ENCODE results near the gene SSH2. TPM values are rescaled to one million over a fixed set of nuclear protein-coding genes. Genes with fewer than 3 reads are reported as not detected.

Gene SSH2
- total and polyA plus RNA-seq, 4 donors: 7.5 to 14.1 (median 11.2) TPM

DNA sequence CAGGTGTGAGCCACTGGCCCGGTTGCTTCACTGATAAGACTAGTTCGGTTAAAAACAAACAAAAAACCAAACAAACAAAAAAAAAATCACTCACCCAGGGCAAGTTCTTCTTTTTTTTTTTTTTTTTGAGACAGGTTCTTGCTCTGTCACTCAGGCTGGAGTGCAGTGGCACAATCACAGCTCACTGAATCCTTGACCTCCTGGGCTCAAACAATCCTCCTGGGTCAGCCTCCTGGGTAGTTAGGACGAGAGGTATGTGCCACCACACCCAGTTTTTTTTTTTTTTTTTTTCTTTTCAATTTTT, 187.9 kb downstream of the SSH2 start:
- 43% methylated on average over 3 of the region's 3 CpGs for WGBS
- no peak for TF ChIP-seq HNF4A (conservative IDR thresholded peaks at IDR 0.05)
- TF ChIP-seq, protein P1, sequence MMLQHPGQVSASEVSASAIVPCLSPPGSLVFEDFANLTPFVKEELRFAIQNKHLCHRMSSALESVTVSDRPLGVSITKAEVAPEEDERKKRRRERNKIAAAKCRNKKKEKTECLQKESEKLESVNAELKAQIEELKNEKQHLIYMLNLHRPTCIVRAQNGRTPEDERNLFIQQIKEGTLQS (IDR thresholded peaks at IDR 0.05): no peak
- TF ChIP-seq, protein P2, sequence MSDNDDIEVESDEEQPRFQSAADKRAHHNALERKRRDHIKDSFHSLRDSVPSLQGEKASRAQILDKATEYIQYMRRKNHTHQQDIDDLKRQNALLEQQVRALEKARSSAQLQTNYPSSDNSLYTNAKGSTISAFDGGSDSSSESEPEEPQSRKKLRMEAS (IDR thresholded peaks at IDR 0.05): no peak
- no peak for TF ChIP-seq RAD21 (IDR thresholded peaks at IDR 0.05)
- Histone ChIP-seq H3K27ac (ENCODE audit: low read depth in 1 of 2, low read length in 2 of 2) (no peak overlapping the region), H3K9ac (ENCODE audit: low read depth in 1 of 2, low read length in 2 of 2) (no peak overlapping the region), H3K36me3 (ENCODE audit: control insufficient read depth in 4 of 4, insufficient read depth in 3 of 4, low read depth in 1 of 4, low read length in 3 of 4) (no peaks in the 10 kb centered on the region), H3K4me1 (ENCODE audit: control insufficient read depth in 4 of 4, insufficient read depth in 4 of 4, low read length in 3 of 4) (peaks cover 4 to 18% (median 9%) of the 10 kb centered on the region in 4 donors), H3K4me3 (ENCODE audit: low read depth in 1 of 3, low read length in 3 of 3) (no peak overlapping the region), H3K9me3 (ENCODE audit: control insufficient read depth in 4 of 4, low read length in 3 of 4) (no peaks in the 10 kb centered on the region), H3K27me3 (ENCODE audit: control insufficient read depth in 4 of 4, insufficient read depth in 4 of 4, low read length in 3 of 4) (no peaks in the 10 kb centered on the region)
- DNase-seq (ENCODE audit: low spot score): no peak

DNA sequence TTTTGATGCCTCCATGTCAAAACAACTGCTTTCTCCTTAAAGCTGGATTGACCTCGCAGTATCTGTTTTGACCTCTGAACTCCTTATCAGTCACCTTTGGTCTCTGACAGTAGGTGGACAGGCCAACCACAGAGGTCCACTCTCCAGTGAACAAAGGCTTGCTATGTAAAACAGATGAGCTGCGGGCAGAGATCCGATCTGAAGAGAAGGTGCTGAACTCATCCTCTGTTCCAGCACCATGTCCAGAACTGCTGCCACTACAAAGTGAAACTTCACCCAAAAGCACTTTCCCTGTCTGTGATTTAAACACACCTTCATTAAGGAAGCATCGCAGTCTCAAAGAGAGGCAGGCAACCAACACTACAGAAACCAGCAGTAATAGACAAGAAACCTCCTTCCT, 190.0 kb downstream of the SSH2 start:
- no peak overlapping the region for H3K27ac ChIP-seq (ENCODE audit: low read depth in 1 of 2, low read length in 2 of 2)
- peak overlapping the region in 1 of 2 donors; percentile 12 for H3K9ac ChIP-seq (ENCODE audit: low read depth in 1 of 2, low read length in 2 of 2)

DNA sequence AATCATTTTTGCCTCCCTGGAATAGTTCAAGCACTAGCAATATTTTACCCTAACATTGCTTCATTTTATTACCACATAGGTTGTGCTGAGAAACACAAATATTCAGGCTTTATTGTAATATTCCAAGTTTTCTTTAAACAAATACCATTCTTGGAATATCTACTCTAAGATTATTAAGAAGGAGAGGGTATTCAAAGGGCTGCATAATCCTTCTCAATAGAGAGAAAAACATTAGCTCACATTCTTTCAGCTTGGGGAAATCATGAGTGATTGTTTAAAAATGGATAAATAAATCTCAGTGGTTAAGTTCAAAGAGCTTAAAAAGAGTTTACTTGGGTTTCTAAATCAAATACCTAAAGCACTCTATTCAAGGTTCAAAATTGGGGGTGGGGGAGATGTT, 195.4 kb downstream of the SSH2 start:
- Histone ChIP-seq H3K27me3 (ENCODE audit: control insufficient read depth in 4 of 4, insufficient read depth in 4 of 4, low read length in 3 of 4) (no peaks in the 10 kb centered on the region), H3K27ac (ENCODE audit: low read depth in 1 of 2, low read length in 2 of 2) (no peak overlapping the region), H3K9ac (ENCODE audit: low read depth in 1 of 2, low read length in 2 of 2) (no peak overlapping the region), H3K36me3 (ENCODE audit: control insufficient read depth in 4 of 4, insufficient read depth in 3 of 4, low read depth in 1 of 4, low read length in 3 of 4) (no peaks in the 10 kb centered on the region), H3K4me3 (ENCODE audit: low read depth in 1 of 3, low read length in 3 of 3) (no peak overlapping the region), H3K9me3 (ENCODE audit: control insufficient read depth in 4 of 4, low read length in 3 of 4) (no peaks in the 10 kb centered on the region), H3K4me1 (ENCODE audit: control insufficient read depth in 4 of 4, insufficient read depth in 4 of 4, low read length in 3 of 4) (peaks cover 0 to under 1% (median 0%) of the 10 kb centered on the region in 4 donors)
- TF ChIP-seq, protein P2 (IDR thresholded peaks at IDR 0.05): no peak
- TF ChIP-seq EGR1 (IDR thresholded peaks at IDR 0.05; ENCODE audit: low read depth in 2 of 2) (no peak), RXRA (IDR thresholded peaks at IDR 0.05) (no peak), HNF4A (conservative IDR thresholded peaks at IDR 0.05) (no peak), FOXA2 (IDR thresholded peaks at IDR 0.05) (no peak), TAF1 (conservative IDR thresholded peaks at IDR 0.05) (no peak), NR2F2 (IDR thresholded peaks at IDR 0.05) (no peak), HNF4G (IDR thresholded peaks at IDR 0.05) (no peak), RAD21 (IDR thresholded peaks at IDR 0.05) (no peak), YY1 (IDR thresholded peaks at IDR 0.05) (no peak), JUND (IDR thresholded peaks at IDR 0.05) (no peak), FOXA1 (IDR thresholded peaks at IDR 0.05) (no peak), GABPA (IDR thresholded peaks at IDR 0.05 in 1 of 2, conservative IDR thresholded peaks at IDR 0.05 in 1 of 2) (no peak)
- TF ChIP-seq, protein P3, sequence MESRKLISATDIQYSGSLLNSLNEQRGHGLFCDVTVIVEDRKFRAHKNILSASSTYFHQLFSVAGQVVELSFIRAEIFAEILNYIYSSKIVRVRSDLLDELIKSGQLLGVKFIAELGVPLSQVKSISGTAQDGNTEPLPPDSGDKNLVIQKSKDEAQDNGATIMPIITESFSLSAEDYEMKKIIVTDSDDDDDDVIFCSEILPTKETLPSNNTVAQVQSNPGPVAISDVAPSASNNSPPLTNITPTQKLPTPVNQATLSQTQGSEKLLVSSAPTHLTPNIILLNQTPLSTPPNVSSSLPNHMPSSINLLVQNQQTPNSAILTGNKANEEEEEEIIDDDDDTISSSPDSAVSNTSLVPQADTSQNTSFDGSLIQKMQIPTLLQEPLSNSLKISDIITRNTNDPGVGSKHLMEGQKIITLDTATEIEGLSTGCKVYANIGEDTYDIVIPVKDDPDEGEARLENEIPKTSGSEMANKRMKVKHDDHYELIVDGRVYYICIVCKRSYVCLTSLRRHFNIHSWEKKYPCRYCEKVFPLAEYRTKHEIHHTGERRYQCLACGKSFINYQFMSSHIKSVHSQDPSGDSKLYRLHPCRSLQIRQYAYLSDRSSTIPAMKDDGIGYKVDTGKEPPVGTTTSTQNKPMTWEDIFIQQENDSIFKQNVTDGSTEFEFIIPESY (IDR thresholded peaks at IDR 0.05): no peak
- TF ChIP-seq, protein P4, sequence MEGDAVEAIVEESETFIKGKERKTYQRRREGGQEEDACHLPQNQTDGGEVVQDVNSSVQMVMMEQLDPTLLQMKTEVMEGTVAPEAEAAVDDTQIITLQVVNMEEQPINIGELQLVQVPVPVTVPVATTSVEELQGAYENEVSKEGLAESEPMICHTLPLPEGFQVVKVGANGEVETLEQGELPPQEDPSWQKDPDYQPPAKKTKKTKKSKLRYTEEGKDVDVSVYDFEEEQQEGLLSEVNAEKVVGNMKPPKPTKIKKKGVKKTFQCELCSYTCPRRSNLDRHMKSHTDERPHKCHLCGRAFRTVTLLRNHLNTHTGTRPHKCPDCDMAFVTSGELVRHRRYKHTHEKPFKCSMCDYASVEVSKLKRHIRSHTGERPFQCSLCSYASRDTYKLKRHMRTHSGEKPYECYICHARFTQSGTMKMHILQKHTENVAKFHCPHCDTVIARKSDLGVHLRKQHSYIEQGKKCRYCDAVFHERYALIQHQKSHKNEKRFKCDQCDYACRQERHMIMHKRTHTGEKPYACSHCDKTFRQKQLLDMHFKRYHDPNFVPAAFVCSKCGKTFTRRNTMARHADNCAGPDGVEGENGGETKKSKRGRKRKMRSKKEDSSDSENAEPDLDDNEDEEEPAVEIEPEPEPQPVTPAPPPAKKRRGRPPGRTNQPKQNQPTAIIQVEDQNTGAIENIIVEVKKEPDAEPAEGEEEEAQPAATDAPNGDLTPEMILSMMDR (IDR thresholded peaks at IDR 0.05; ENCODE audit: low read depth, low read length, missing input control): no peak
- TF ChIP-seq, protein P1 (IDR thresholded peaks at IDR 0.05): no peak
- no peak for DNase-seq (ENCODE audit: low spot score)

More for the DNA sequence above, 190.0 kb downstream of the SSH2 start:
- no peak for DNase-seq (ENCODE audit: low spot score)
- TF ChIP-seq, protein P3 (IDR thresholded peaks at IDR 0.05): peak; percentile 22
- TF ChIP-seq HNF4G (IDR thresholded peaks at IDR 0.05) (peak; percentile 52), RAD21 (IDR thresholded peaks at IDR 0.05) (peak in 1 of 2 donors; percentile 7), TAF1 (conservative IDR thresholded peaks at IDR 0.05) (no peak), HNF4A (conservative IDR thresholded peaks at IDR 0.05) (peak; percentile 88), YY1 (IDR thresholded peaks at IDR 0.05) (peak; percentile 23), SP1 (IDR thresholded peaks at IDR 0.05) (peak; percentile 40), JUND (IDR thresholded peaks at IDR 0.05) (no peak), NR2F2 (IDR thresholded peaks at IDR 0.05) (peak; percentile 98), RXRA (IDR thresholded peaks at IDR 0.05) (peak; percentile 80 to 82)
- Histone ChIP-seq H3K9me3 (ENCODE audit: control insufficient read depth in 4 of 4, low read length in 3 of 4) (no peaks in the 10 kb centered on the region), H3K4me1 (ENCODE audit: control insufficient read depth in 4 of 4, insufficient read depth in 4 of 4, low read length in 3 of 4) (peaks cover 4 to 18% (median 9%) of the 10 kb centered on the region in 4 donors), H3K27me3 (ENCODE audit: control insufficient read depth in 4 of 4, insufficient read depth in 4 of 4, low read length in 3 of 4) (no peaks in the 10 kb centered on the region), H3K4me3 (ENCODE audit: low read depth in 1 of 3, low read length in 3 of 3) (no peak overlapping the region), H3K36me3 (ENCODE audit: control insufficient read depth in 4 of 4, insufficient read depth in 3 of 4, low read depth in 1 of 4, low read length in 3 of 4) (no peaks in the 10 kb centered on the region)
- WGBS: 34% methylated on average over 4 of the region's 4 CpGs
